GM21515 (cell line): ENCODE measurements around the gene ARHGEF17.

Experiments used
- ATAC-seq: cut with Tn5 transposase; IDR thresholded peaks from one replicate; pipeline ENCODE4 v1.9.1; 2021; ENCODE audit not compliant: unreplicated experiment

Gene ARHGEF17

GRCh38 chr11:73391665-73392064 lies 83.6 kb downstream of the ARHGEF17 start:
- ATAC-seq: no peak

GRCh38 chr11:73392108-73393010 lies 84.3 kb downstream of the ARHGEF17 start:
- ATAC-seq: no peak

DNA sequence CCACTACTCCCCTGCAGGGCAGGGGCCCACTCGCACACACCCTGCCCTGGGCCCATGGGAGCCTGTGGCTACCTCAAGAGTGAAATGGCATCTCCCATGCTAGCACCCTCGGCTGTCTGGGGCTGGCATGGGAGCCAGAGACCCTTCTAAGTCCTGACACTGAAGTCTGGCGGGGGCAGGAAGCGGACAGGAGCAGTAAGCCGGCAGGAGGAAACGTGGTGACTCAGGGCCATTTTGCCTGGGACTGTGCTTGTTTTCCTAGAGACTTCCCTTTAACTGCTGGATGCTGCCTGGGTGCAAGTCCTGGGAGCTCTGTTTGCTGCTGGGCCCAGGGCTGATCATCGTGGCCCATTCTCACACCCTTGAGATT lies 84.9 kb downstream of the ARHGEF17 start:
- ATAC-seq: no peak

- no peak for ATAC-seq
These were observed 85.7 kb downstream of the ARHGEF17 start for GRCh38 chr11:73393479-73394415.

GRCh38 chr11:73394416-73395296 lies 86.6 kb downstream of the ARHGEF17 start:
- no peak for ATAC-seq

GRCh38 chr11:73395297-73396208 lies 87.5 kb downstream of the ARHGEF17 start:
- no peak for ATAC-seq

DNA sequence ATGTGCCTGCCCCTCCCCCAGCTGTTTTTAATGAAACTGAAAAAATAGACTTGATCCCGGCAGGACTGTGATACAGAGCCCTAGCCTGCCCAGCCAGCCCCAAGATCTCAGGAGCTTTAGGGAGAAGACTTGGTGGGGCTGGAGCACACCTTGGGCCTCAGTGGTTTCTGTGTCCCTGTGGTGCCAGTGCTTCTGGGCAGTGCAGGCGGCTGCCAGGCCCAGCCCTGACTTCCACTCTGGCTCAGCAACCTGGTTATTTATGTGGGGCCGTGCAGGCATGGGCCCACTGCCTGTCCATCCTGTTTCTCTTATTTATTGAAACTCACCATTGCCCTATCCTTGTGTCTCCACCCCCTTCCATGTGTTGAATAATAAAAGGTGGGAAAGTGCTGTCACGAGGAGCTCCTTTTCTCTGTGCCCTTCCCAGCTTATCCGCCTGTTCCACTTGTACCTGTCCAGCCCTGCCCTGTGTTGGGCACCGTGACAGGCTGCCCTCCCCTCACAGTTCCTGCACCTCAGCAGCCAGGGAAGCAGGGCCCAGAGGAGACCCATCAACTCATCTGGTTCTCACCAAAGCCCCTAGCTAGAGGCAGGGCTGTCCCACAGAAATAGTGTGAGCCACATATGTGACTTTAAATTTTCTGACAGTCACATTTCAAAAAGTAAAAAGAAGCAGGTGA lies 88.3 kb downstream of the ARHGEF17 start:
- ATAC-seq: no peak

DNA sequence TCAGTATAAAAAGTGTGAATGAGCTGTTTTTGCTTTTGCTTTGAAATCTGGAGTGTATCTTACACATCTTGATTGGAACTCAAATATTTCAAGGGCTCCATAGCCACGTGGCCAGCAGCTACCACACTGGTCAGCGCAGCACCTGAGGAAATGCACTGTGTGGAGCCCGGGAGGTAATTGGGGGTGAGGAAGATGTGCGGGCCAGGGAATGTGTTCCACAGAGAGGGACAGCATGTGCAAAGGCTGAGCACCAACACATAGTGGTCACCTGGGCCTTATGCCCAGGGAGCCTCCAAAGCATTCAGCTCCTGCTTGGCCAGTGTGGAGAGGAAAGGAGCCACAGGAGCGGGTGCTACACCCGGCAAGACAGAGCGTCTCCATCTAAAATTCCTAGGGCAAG lies 88.9 kb downstream of the ARHGEF17 start:
- no peak for ATAC-seq

- ATAC-seq: no peak
These were observed 89.5 kb downstream of the ARHGEF17 start for GRCh38 chr11:73397468-73398131.

DNA sequence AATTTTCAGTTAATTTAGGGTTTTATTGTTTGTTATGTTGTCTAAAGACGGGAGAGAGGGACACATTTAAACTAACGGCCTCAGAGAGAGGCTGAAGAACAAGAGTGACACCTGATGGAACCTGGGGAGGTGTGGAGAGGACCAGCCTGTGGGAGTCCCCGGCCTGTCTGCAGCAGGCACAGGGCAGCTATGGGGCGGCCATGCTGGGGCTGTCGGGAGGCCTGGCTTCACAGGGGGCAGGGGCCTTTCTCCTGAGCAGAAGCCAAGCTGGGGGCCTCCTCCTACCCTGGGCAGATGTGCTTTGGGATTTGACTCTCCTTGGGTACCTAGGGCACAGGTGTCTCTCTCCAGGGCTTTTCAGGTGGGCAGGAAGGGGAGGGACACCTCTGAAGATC lies 90.1 kb downstream of the ARHGEF17 start:
- no peak for ATAC-seq

DNA sequence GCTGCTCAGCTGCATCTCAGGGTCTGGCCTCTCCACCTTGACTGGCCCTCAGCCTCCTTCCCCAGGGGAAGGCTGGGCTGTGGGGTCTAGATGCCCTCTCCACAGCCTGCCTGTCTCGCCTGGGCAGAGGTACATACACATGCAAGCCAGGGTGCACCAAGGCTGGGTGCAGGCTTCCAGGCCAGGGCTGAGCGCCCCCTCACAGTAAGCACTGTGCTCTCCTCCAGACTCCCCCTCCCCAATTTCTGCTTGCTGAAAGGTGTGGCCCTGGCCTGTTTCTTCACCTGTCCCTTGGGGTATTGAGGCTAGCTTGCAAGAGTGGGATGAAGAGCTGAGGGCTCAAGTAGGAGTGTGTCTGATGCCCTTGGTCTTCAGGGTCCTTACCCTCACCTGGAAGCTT lies 90.6 kb downstream of the ARHGEF17 start:
- no peak for ATAC-seq

GRCh38 chr11:73399159-73399590 lies 91.1 kb downstream of the ARHGEF17 start:
- ATAC-seq: no peak

DNA sequence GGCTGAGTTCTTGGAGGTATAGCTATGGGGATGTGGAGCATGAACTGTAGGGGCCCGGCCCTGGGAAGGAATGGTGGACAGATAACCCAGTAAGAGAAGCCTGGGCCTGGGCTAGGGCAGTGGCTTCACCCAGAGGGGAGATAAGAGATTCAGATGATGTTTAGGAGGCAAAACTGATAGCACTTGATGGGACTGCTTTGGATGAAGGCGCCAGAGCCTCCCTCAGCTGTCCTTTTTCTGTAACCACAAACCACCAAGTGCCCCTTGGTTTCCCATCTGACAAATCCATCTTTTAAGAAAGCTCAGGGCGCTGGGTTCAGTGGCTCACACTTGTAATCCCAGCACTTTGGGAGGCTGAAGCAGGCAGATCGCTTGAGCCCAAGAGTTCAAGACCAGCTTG lies 91.6 kb downstream of the ARHGEF17 start:
- ATAC-seq: no peak

DNA sequence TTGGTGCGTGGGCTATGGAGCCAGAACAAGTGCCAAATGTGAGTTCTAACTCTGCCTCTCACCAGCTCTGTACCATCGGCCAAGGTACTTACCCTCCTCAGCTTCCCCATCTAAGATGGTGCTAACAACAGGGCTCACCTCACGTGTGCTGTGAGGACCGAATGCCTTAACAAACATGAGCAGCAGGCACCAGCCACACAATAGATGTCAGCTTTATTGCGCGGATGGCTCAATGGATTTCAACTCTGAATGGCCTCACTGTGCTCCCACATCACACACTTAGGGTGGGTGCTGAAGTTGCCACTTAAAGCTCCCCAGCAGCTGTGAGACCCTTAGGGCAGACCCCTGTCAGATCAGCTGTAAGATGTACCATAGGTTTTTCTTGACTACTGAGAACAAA lies 92.2 kb downstream of the ARHGEF17 start:
- no peak for ATAC-seq

GRCh38 chr11:73401217-73401923 lies 93.3 kb downstream of the ARHGEF17 start:
- no peak for ATAC-seq

- no peak for ATAC-seq
These were observed 94.1 kb downstream of the ARHGEF17 start for GRCh38 chr11:73401924-73402833.

- no peak for ATAC-seq
These were observed 94.7 kb downstream of the ARHGEF17 start for GRCh38 chr11:73402834-73403185.
